Stimulated activated CD8-positive, alpha-beta memory T cell treated with anti-CD3 and anti-CD28 coated beads, Interleukin-12 subunit alpha, Interleukin-12 subunit beta, amount 100 ng/mL, for 24 hours (primary cell): Measurements from ENCODE around the gene UBN2.

Experiments
- DNase-seq: peaks from one replicate; pipeline ENCODE4 v3.0.0-alpha.2; 2020; ENCODE audit errors: extremely low read depth

UBN2 gene

DNA sequence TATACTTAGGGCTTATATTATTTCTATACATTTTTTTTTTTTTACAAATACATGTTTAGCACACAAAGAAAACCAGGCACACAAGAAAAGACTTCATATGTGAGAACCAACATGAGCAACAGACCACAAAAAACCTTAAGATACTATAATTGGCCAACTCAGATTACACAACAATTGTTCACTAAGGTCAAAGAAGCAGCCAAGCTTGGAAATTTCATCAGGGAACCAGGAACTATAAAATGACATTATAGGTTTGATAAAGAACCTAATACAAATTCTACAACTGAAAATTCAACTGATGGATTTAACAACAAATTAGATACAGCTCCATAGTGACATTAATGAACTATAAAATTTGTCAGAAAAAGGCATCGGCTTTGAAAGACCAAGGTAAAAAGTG lies 124.3 kb downstream of the UBN2 start:
- no peak for DNase-seq
